ENCODE data around the gene VPS35L.
A peak's percentile ranks its signal among the peaks of the same experiment; 100 is the strongest.

The VPS35L gene

DNA sequence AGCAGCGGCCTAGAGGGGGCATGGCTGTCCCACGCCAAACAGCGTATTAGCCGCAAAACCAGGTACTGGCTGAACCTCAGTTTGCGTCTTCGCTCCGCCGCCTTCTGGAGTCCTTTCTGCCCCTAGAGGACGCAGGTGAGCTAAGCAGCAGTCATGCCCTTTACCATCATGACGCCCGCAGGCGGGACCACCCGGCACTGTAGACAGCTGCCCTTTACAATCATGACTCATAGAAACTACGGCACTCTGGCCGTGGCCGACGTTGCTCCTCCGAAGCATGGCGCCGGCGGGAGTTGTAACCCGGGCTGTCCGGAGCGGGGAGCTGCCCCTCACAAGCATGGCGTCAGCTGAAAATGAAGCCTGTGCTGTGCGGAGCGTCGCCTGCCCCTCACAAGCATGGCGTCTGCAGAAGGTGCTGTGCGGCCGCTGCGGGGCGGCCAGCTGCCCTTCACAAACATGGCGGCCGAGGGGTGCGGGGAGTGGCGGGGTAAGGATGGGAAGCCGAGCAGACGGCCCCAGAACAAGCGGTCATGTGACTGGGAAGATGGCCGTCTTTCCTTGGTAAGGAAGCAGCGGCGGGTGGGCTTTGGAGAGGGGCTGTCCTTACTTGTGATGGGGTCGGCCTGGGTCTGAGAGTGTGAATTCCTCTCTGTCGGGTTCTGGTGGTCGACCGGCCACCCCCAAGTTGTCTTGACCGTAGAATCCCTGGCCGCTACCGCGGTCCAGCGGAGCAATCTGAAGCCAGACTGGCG, at the start of gene VPS35L:
TSS of gene VPS35L (plus strand) at position 518 of the 752 bp plus-strand sequence. CDS start at position 545, 27 bp downstream.
- DNase-seq (ENCODE audit: low read depth): peak; percentile 100
- TF ChIP-seq, protein P1, sequence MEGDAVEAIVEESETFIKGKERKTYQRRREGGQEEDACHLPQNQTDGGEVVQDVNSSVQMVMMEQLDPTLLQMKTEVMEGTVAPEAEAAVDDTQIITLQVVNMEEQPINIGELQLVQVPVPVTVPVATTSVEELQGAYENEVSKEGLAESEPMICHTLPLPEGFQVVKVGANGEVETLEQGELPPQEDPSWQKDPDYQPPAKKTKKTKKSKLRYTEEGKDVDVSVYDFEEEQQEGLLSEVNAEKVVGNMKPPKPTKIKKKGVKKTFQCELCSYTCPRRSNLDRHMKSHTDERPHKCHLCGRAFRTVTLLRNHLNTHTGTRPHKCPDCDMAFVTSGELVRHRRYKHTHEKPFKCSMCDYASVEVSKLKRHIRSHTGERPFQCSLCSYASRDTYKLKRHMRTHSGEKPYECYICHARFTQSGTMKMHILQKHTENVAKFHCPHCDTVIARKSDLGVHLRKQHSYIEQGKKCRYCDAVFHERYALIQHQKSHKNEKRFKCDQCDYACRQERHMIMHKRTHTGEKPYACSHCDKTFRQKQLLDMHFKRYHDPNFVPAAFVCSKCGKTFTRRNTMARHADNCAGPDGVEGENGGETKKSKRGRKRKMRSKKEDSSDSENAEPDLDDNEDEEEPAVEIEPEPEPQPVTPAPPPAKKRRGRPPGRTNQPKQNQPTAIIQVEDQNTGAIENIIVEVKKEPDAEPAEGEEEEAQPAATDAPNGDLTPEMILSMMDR (IDR thresholded peaks at IDR 0.05; ENCODE audit: insufficient read depth, low read depth, low read length, missing control alignments): peak; percentile 83
- H3K4me3 ChIP-seq (ENCODE audit: low read depth, low read length): peak within 1 kb of the TSS; percentile 87

GRCh38 chr16:19506965-19507364, 48.5 kb upstream of the VPS35L start:
- no peak for DNase-seq (ENCODE audit: low read depth)
- TF ChIP-seq, protein P1 (IDR thresholded peaks at IDR 0.05; ENCODE audit: insufficient read depth, low read depth, low read length, missing control alignments): no peak
- no peak overlapping the region for H3K4me3 ChIP-seq (ENCODE audit: low read depth, low read length)

DNA sequence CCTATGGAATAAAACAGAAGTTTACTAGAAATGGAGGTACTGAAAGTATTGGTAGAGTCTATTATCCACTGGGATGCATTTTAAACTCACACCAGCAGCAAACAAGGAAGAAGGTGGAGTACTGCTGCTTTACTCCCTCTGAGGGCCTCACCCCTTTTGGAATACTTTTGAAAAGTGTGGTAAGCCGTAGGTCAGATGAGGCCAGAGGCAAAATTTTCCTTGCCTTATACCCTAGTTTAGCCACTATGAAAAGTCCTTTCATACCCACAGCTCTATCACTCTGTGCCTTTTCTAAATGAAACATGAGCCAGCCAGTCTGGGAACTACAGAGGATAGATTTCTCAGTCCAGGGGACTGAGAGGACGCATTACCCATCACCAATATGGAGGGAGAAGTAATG, 47.6 kb upstream of the VPS35L start:
- H3K4me3 ChIP-seq (ENCODE audit: low read depth, low read length): no peak overlapping the region
- TF ChIP-seq, protein P1 (IDR thresholded peaks at IDR 0.05; ENCODE audit: insufficient read depth, low read depth, low read length, missing control alignments): no peak
- no peak for DNase-seq (ENCODE audit: low read depth)

DNA sequence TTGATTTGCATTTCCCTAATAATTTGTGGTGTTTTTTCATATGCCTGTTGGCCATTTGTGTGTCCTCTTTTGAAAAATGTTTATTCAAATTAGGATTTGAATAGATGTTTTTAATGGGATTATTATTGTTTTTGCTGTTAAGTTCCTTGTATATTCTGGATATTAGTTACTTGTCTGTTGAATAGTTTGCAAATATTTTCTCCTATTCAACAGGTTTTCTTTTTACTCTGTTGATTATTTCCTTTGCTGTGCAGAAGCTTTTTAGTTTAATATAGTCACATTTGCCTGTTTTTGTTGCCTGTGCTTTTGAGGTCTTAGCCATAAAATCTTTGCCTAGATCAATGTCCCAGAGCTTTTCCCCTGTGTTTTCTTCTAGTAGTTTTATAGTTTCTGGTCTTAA, 43.2 kb upstream of the VPS35L start:
- TF ChIP-seq, protein P1 (IDR thresholded peaks at IDR 0.05; ENCODE audit: insufficient read depth, low read depth, low read length, missing control alignments): no peak
- DNase-seq (ENCODE audit: low read depth): no peak
- H3K4me3 ChIP-seq (ENCODE audit: low read depth, low read length): no peak overlapping the region

GRCh38 chr16:19513377-19514053, 42.0 kb upstream of the VPS35L start:
- DNase-seq (ENCODE audit: low read depth): no peak
- TF ChIP-seq, protein P1 (IDR thresholded peaks at IDR 0.05; ENCODE audit: insufficient read depth, low read depth, low read length, missing control alignments): no peak
- no peak overlapping the region for H3K4me3 ChIP-seq (ENCODE audit: low read depth, low read length)

- TF ChIP-seq, protein P1 (IDR thresholded peaks at IDR 0.05; ENCODE audit: insufficient read depth, low read depth, low read length, missing control alignments): no peak
- DNase-seq (ENCODE audit: low read depth): no peak
- H3K4me3 ChIP-seq (ENCODE audit: low read depth, low read length): no peak overlapping the region
These were observed 39.7 kb upstream of the VPS35L start for GRCh38 chr16:19515757-19516156.

Measured in GM12865 (cell line).